D721Med (cell line): ENCODE results near the gene PLEKHG1.

Experiments
- DNase-seq: peaks from one replicate; pipeline ENCODE4 v3.0.0; 2011; ENCODE audit warnings: low spot score; ENCODE audit not compliant: insufficient read length
- FAIRE-seq: peaks from 2 replicates; lab custom pipeline; 2011; peaks lifted over from hg19 to GRCh38; lab: Jason Lieb, UNC
- CTCF ChIP-seq: IDR thresholded peaks from 2 replicates; pipeline ENCODE4 v1.5.1; 2012; ENCODE audit warnings: mild to moderate bottlenecking, control low read depth; ENCODE audit not compliant: insufficient read depth; ENCODE audit errors: missing control alignments

The PLEKHG1 gene

GRCh38 chr6:150567380-150567779 is 32.3 kb upstream of the PLEKHG1 start:
- DNase-seq, result no peak
- FAIRE-seq, result no peak
- TF ChIP-seq CTCF, result no peak

GRCh38 chr6:150567823-150568383 is 31.8 kb upstream of the PLEKHG1 start:
- DNase-seq (no peak), FAIRE-seq (no peak)
- no peak for TF ChIP-seq CTCF

GRCh38 chr6:150568560-150568959 is 31.1 kb upstream of the PLEKHG1 start:
- TF ChIP-seq CTCF, result no peak
- FAIRE-seq, result no peak
- DNase-seq, result no peak

- no peak for DNase-seq
- TF ChIP-seq CTCF, result no peak
- no peak for FAIRE-seq
These were observed 30.5 kb upstream of the PLEKHG1 start for GRCh38 chr6:150569161-150569560.

GRCh38 chr6:150573041-150573681 is 26.5 kb upstream of the PLEKHG1 start:
- DNase-seq (no peak), FAIRE-seq (no peak)
- no peak for TF ChIP-seq CTCF

GRCh38 chr6:150575836-150576235 is 23.8 kb upstream of the PLEKHG1 start:
- no peak for TF ChIP-seq CTCF
- DNase-seq, result no peak
- FAIRE-seq, result no peak

GRCh38 chr6:150576651-150577226 is 22.9 kb upstream of the PLEKHG1 start:
- DNase-seq, result no peak
- TF ChIP-seq CTCF, result no peak
- FAIRE-seq, result no peak
